ENCODE measurements around the gene SSBP4. TPM values are rescaled to one million over a fixed set of nuclear protein-coding genes. Genes with fewer than 3 reads are reported as not detected.

SSBP4 gene
- total RNA-seq, 1 experiment from 2014 or later, result 46.1 TPM

GRCh38 chr19:18446145-18446810 is 27.1 kb downstream of the SSBP4 start:
- no peak overlapping the region for H3K9ac ChIP-seq (ENCODE audit: extremely low read depth, insufficient read length, low read length)
- no peaks in the 10 kb centered on the region for H3K23me2 ChIP-seq (ENCODE audit: insufficient read length, low read depth, low read length, poor library complexity, severe bottlenecking)
- no peak overlapping the region for H4K8ac ChIP-seq (replicated peaks; ENCODE audit: insufficient read length, low read depth, low read length)
- no peak overlapping the region for H2AFZ ChIP-seq (ENCODE audit: low read length)
- H3K79me2 ChIP-seq (ENCODE audit: insufficient read depth, low read length), result no peaks in the 10 kb centered on the region
- Mint-ChIP-seq H3K27me3 (ENCODE audit: low read depth) (peaks cover 1% of the 10 kb centered on the region; the same call in 1 of the 2 replicates), H3K4me1 (peaks cover 2% of the 10 kb centered on the region in 2 experiments; a peak in 2 of 4 replicates), H3K9me3 (peaks cover 3% of the 10 kb centered on the region in 2 experiments; a peak in 3 of 5 replicates), H3K4me3 (no peak overlapping the region), H3K36me3 (ENCODE audit: insufficient read depth in 1 of 3, low read depth in 3 of 3) (peaks cover 7 to 37% (median 29%) of the 10 kb centered on the region in 3 experiments), H3K27ac (peak overlapping the region in 2 of 3 experiments; percentile 58 to 88; a peak in 2 of 7 replicates)
- TF ChIP-seq, protein P1, sequence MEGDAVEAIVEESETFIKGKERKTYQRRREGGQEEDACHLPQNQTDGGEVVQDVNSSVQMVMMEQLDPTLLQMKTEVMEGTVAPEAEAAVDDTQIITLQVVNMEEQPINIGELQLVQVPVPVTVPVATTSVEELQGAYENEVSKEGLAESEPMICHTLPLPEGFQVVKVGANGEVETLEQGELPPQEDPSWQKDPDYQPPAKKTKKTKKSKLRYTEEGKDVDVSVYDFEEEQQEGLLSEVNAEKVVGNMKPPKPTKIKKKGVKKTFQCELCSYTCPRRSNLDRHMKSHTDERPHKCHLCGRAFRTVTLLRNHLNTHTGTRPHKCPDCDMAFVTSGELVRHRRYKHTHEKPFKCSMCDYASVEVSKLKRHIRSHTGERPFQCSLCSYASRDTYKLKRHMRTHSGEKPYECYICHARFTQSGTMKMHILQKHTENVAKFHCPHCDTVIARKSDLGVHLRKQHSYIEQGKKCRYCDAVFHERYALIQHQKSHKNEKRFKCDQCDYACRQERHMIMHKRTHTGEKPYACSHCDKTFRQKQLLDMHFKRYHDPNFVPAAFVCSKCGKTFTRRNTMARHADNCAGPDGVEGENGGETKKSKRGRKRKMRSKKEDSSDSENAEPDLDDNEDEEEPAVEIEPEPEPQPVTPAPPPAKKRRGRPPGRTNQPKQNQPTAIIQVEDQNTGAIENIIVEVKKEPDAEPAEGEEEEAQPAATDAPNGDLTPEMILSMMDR (conservative IDR thresholded peaks at IDR 0.05), result no peak
- no peak overlapping the region for H3K14ac ChIP-seq (ENCODE audit: insufficient read depth, low read length)
- no peak overlapping the region for H2BK12ac ChIP-seq (ENCODE audit: insufficient read length, low read depth, low read length)
- H3T11ph ChIP-seq (ENCODE audit: low read length), result no peak overlapping the region
- no peak overlapping the region for H4K91ac ChIP-seq (ENCODE audit: insufficient read length, low read depth, low read length)
- no peak overlapping the region for H4K5ac ChIP-seq (ENCODE audit: insufficient read length, low read depth, low read length)
- H3K23ac ChIP-seq (ENCODE audit: insufficient read length, low read depth, low read length), result no peak overlapping the region
- H2BK120ac ChIP-seq (ENCODE audit: low read depth, low read length, poor library complexity, severe bottlenecking), result no peak overlapping the region
- no CpG with 5 or more reads among the region's 34 CpGs for WGBS (ENCODE audit: extremely low coverage, insufficient read length, low lambda C conversion rate)
- H3K4ac ChIP-seq (ENCODE audit: low read depth, low read length), result no peak overlapping the region
- no peak overlapping the region for H3K27ac ChIP-seq (ENCODE audit: insufficient read length, low read depth, low read length)
- H2BK20ac ChIP-seq (ENCODE audit: low read depth, low read length, poor library complexity, severe bottlenecking), result no peak overlapping the region
- H3K4me2 ChIP-seq (ENCODE audit: insufficient read depth, insufficient read length, low read length), result no peak overlapping the region
- H3K79me1 ChIP-seq (ENCODE audit: insufficient read depth, low read depth, low read length, poor library complexity, severe bottlenecking), result no peaks in the 10 kb centered on the region
- no peak overlapping the region for H2BK15ac ChIP-seq (ENCODE audit: low read depth, low read length)
- no peak overlapping the region for H3K56ac ChIP-seq (ENCODE audit: insufficient read length, low read depth, low read length)
- no peak for DNase-seq
- no peaks in the 10 kb centered on the region for H3K9me3 ChIP-seq (ENCODE audit: control insufficient read depth, low read depth, low read length)
- H3K27me3 ChIP-seq (ENCODE audit: insufficient read depth, low read length), result no peaks in the 10 kb centered on the region
- H2BK5ac ChIP-seq (ENCODE audit: insufficient read length, low read length), result no peak overlapping the region
- no peaks in the 10 kb centered on the region for H3K4me1 ChIP-seq (ENCODE audit: insufficient read depth, low read length)
- no peaks in the 10 kb centered on the region for H4K20me1 ChIP-seq (ENCODE audit: control insufficient read depth, insufficient read depth, insufficient read length)
- no peak overlapping the region for H3K18ac ChIP-seq (ENCODE audit: insufficient read length, low read depth, low read length)
- H2AK5ac ChIP-seq (ENCODE audit: insufficient read length, low read length), result no peak overlapping the region

Measured in H9 (cell line).